SK-N-SH (cell line): ENCODE measurements around the gene PPM1N.

ENCODE experiments used
- ELF1 ChIP-seq: IDR thresholded peaks from 2 replicates; pipeline ENCODE4 v1.4.0; 2012
- EP300 ChIP-seq, 2 experiments: IDR thresholded peaks; 2 replicates each; pipeline versions ENCODE4 v1.4.0 to v1.6.1; 2012; ENCODE audit warnings: borderline replicate concordance in 1 of 2, low read depth in 1 of 2, low read length in 1 of 2
- EZH2phosphoT487 ChIP-seq: fragments of 200-600 bp; sonication (generic); IDR thresholded peaks from 2 replicates; pipeline ENCODE4 v1.6.1; 2017; ENCODE audit warnings: low read depth, mixed run types, mild to moderate bottlenecking, antibody characterized with exemption, moderate library complexity, borderline replicate concordance
- FOXJ3 ChIP-seq: sonication (generic); formaldehyde crosslinking; IDR thresholded peaks from 2 replicates; pipeline ENCODE4 v1.5.1; 2020; ENCODE audit warnings: mild to moderate bottlenecking, missing genetic modification reagents
- GABPA ChIP-seq: IDR thresholded peaks from 2 replicates; pipeline ENCODE4 v1.4.0; 2012; ENCODE audit warnings: low read depth, mild to moderate bottlenecking
- POLR2AphosphoS5 ChIP-seq: IDR thresholded peaks from 2 replicates; pipeline ENCODE4 v1.6.1; 2012; ENCODE audit warnings: low read depth, low read length
- YY1 ChIP-seq: IDR thresholded peaks from 2 replicates; pipeline ENCODE4 v1.4.0; 2012; ENCODE audit warnings: low read depth, mild to moderate bottlenecking
- TF ChIP-seq, protein P1 (sequence below): fragments of 200-600 bp; sonication (generic); IDR thresholded peaks from 2 replicates; pipeline ENCODE4 v1.6.1; 2017; ENCODE audit warnings: antibody characterized with exemption, mild to moderate bottlenecking, moderate library complexity
- TF ChIP-seq, protein P2 (sequence below): IDR thresholded peaks from 2 replicates; pipeline ENCODE4 v1.4.0; 2012; ENCODE audit warnings: low read depth, borderline replicate concordance
- TF ChIP-seq, protein P3 (sequence below): IDR thresholded peaks from 2 replicates; pipeline ENCODE4; 2012
- TF ChIP-seq, protein P4 (sequence below): IDR thresholded peaks from 2 replicates; pipeline ENCODE4 v1.4.0; 2012; ENCODE audit warnings: low read depth

DNA sequence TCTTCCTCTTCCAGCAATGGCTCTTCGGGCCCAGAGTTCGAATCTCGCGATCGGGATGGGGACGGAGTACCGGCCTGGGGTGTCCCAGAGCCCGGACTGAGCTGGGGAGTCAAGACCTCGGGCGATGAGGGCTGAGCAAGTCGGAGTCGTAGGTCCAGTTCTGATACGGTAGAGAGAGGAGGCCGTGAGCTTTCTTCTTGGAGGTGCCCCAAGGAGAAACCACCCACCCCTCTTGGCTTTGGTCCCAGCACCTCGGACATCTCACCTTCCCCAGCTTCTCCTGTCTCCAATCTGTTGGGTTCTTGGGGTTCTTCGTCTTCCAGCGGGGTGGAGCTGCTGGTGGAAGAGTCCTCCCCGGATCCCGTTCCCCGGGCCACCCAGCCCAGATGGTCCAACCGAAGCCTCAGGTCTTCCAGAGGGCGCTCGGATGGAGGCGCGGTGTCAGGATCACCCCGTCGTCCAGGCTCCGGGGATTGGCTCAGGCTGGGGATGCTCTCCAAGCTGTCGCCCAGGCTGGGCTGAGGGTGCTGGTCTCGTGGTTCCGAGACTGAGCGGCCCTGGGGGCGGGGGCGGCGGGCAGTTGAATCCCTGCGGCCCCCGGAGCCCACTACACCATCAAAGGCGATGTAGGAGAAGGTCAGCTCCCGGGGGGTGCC is 3.9 kb upstream of the PPM1N start:
- TF ChIP-seq, protein P1, sequence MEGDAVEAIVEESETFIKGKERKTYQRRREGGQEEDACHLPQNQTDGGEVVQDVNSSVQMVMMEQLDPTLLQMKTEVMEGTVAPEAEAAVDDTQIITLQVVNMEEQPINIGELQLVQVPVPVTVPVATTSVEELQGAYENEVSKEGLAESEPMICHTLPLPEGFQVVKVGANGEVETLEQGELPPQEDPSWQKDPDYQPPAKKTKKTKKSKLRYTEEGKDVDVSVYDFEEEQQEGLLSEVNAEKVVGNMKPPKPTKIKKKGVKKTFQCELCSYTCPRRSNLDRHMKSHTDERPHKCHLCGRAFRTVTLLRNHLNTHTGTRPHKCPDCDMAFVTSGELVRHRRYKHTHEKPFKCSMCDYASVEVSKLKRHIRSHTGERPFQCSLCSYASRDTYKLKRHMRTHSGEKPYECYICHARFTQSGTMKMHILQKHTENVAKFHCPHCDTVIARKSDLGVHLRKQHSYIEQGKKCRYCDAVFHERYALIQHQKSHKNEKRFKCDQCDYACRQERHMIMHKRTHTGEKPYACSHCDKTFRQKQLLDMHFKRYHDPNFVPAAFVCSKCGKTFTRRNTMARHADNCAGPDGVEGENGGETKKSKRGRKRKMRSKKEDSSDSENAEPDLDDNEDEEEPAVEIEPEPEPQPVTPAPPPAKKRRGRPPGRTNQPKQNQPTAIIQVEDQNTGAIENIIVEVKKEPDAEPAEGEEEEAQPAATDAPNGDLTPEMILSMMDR = no peak
- TF ChIP-seq FOXJ3 (CRISPR knock-in tag) = no peak
- TF ChIP-seq ELF1 = no peak
- no peak for TF ChIP-seq GABPA
- no peak for TF ChIP-seq POLR2AphosphoS5
- no peak for TF ChIP-seq YY1
- no peak for TF ChIP-seq EP300 (IDR thresholded peaks at IDR 0.05; ENCODE audit: borderline replicate concordance in 1 of 2, low read depth in 1 of 2, low read length in 1 of 2)
- TF ChIP-seq, protein P2, sequence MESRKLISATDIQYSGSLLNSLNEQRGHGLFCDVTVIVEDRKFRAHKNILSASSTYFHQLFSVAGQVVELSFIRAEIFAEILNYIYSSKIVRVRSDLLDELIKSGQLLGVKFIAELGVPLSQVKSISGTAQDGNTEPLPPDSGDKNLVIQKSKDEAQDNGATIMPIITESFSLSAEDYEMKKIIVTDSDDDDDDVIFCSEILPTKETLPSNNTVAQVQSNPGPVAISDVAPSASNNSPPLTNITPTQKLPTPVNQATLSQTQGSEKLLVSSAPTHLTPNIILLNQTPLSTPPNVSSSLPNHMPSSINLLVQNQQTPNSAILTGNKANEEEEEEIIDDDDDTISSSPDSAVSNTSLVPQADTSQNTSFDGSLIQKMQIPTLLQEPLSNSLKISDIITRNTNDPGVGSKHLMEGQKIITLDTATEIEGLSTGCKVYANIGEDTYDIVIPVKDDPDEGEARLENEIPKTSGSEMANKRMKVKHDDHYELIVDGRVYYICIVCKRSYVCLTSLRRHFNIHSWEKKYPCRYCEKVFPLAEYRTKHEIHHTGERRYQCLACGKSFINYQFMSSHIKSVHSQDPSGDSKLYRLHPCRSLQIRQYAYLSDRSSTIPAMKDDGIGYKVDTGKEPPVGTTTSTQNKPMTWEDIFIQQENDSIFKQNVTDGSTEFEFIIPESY = no peak
- TF ChIP-seq EZH2phosphoT487 = no peak
- TF ChIP-seq, protein P3, sequence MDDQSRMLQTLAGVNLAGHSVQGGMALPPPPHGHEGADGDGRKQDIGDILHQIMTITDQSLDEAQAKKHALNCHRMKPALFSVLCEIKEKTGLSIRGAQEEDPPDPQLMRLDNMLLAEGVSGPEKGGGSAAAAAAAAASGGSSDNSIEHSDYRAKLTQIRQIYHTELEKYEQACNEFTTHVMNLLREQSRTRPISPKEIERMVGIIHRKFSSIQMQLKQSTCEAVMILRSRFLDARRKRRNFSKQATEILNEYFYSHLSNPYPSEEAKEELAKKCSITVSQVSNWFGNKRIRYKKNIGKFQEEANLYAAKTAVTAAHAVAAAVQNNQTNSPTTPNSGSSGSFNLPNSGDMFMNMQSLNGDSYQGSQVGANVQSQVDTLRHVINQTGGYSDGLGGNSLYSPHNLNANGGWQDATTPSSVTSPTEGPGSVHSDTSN = no peak
- TF ChIP-seq, protein P4, sequence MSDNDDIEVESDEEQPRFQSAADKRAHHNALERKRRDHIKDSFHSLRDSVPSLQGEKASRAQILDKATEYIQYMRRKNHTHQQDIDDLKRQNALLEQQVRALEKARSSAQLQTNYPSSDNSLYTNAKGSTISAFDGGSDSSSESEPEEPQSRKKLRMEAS = no peak
